Karpas-422 (cell line): ENCODE results near the gene SCYGR3. TPM values are rescaled to one million over a fixed set of nuclear protein-coding genes. Genes with fewer than 3 reads are reported as not detected.

Experiments
- DNase-seq: peaks from one replicate; pipeline ENCODE4 v3.0.0-alpha.2; 2015
- H2AFZ ChIP-seq: fragments of 200-600 bp; sonication (generic); 2 replicates; pipeline ENCODE4 v1.6.1; 2014; ENCODE audit warnings: antibody characterized with exemption, low read length, mixed read lengths
- H3K27ac ChIP-seq: fragments of 200-600 bp; sonication (generic); 2 replicates; pipeline ENCODE4 v1.5.1; 2014; ENCODE audit warnings: mild to moderate bottlenecking, low read length, moderate library complexity
- H3K27me3 ChIP-seq: fragments of 200-600 bp; sonication (generic); 2 replicates; pipeline ENCODE4 v1.6.1; 2014; ENCODE audit warnings: low read length, mixed read lengths
- H3K36me3 ChIP-seq: fragments of 200-600 bp; sonication (generic); 2 replicates; pipeline ENCODE4 v1.6.1; 2014; ENCODE audit warnings: low read length, mixed read lengths; ENCODE audit not compliant: insufficient read depth
- H3K4me1 ChIP-seq: fragments of 200-600 bp; sonication (generic); 2 replicates; pipeline ENCODE4 v1.6.1; 2014; ENCODE audit warnings: mild to moderate bottlenecking, low read length, mixed read lengths
- H3K4me2 ChIP-seq: fragments of 200-600 bp; sonication (generic); 2 replicates; pipeline ENCODE4 v1.6.1; 2014; ENCODE audit warnings: low read length, low read depth, mild to moderate bottlenecking; ENCODE audit not compliant: poor library complexity, severe bottlenecking
- H3K4me3 ChIP-seq: fragments of 200-600 bp; sonication (generic); 2 replicates; pipeline ENCODE4 v1.5.1; 2014; ENCODE audit warnings: mild to moderate bottlenecking, antibody characterized with exemption, low read length, mixed read lengths
- H3K79me2 ChIP-seq: fragments of 200-600 bp; sonication (generic); 2 replicates; pipeline ENCODE4 v1.6.1; 2014; ENCODE audit warnings: mild to moderate bottlenecking, low read length, mixed read lengths
- H3K9ac ChIP-seq: fragments of 200-600 bp; sonication (generic); 2 replicates; pipeline ENCODE4 v1.6.0; 2014; ENCODE audit warnings: low read length
- H3K9me2 ChIP-seq: fragments of 200-600 bp; sonication (generic), shearing (Covaris generic); replicated peaks from 2 replicates; pipeline ENCODE4 v1.6.0; 2014; ENCODE audit warnings: mild to moderate bottlenecking, low read length, moderate library complexity; ENCODE audit not compliant: insufficient read depth
- H3K9me3 ChIP-seq: fragments of 300-700, 200-600 bp; sonication (generic); 2 replicates; pipeline ENCODE4 v1.6.1; 2014; ENCODE audit warnings: low read length, mixed read lengths
- H4K20me1 ChIP-seq: fragments of 200-600 bp; sonication (generic); 2 replicates; pipeline ENCODE4 v1.6.1; 2014; ENCODE audit warnings: mild to moderate bottlenecking, antibody characterized with exemption, low read length, low read depth; ENCODE audit not compliant: insufficient read depth
- total RNA-seq: library from RNA; depleted of rRNA; stranded (reverse); fragments of >200 nt; shearing (Covaris generic); gene quantifications from 2 replicates; pipeline ENCODE4 v1.2.3, GENCODE V29; 2014; ENCODE audit warnings: low replicate concordance

Gene SCYGR3
- total RNA-seq, 1 experiment from 2014 or later: not detected

- Histone ChIP-seq H3K27ac (no peak overlapping the region), H3K27me3 (no peaks in the 10 kb centered on the region), H3K36me3 (no peaks in the 10 kb centered on the region), H3K4me2 (no peak overlapping the region), H3K79me2 (no peaks in the 10 kb centered on the region), H3K4me1 (no peaks in the 10 kb centered on the region), H3K9ac (no peak overlapping the region), H3K9me2 (no peaks in the 10 kb centered on the region), H3K9me3 (no peaks in the 10 kb centered on the region), H3K4me3 (no peak overlapping the region), H2AFZ (no peak overlapping the region), H4K20me1 (no peaks in the 10 kb centered on the region)
- no peak for DNase-seq
Measured at GRCh38 chr2:227642656-227643055, 28.0 kb upstream of the SCYGR3 start.

GRCh38 chr2:227634201-227634600 lies 19.6 kb upstream of the SCYGR3 start:
- DNase-seq: no peak
- Histone ChIP-seq H2AFZ (no peak overlapping the region), H3K4me2 (no peak overlapping the region), H3K9me2 (no peaks in the 10 kb centered on the region), H3K9me3 (no peaks in the 10 kb centered on the region), H3K36me3 (no peaks in the 10 kb centered on the region), H3K27ac (no peak overlapping the region), H3K4me3 (no peak overlapping the region), H4K20me1 (no peaks in the 10 kb centered on the region), H3K9ac (no peak overlapping the region), H3K4me1 (no peaks in the 10 kb centered on the region), H3K79me2 (no peaks in the 10 kb centered on the region), H3K27me3 (no peaks in the 10 kb centered on the region)

GRCh38 chr2:227632827-227633226 lies 18.2 kb upstream of the SCYGR3 start:
- no peaks in the 10 kb centered on the region for H3K36me3 ChIP-seq
- no peaks in the 10 kb centered on the region for H3K27me3 ChIP-seq
- no peak overlapping the region for H3K4me3 ChIP-seq
- H3K4me1 ChIP-seq: no peaks in the 10 kb centered on the region
- no peaks in the 10 kb centered on the region for H3K9me2 ChIP-seq
- H4K20me1 ChIP-seq: no peaks in the 10 kb centered on the region
- no peak overlapping the region for H3K4me2 ChIP-seq
- H3K9ac ChIP-seq: no peak overlapping the region
- H3K27ac ChIP-seq: no peak overlapping the region
- H3K9me3 ChIP-seq: no peaks in the 10 kb centered on the region
- no peak overlapping the region for H2AFZ ChIP-seq
- no peaks in the 10 kb centered on the region for H3K79me2 ChIP-seq
- no peak for DNase-seq

- Histone ChIP-seq H3K4me2 (no peak overlapping the region), H3K9me2 (no peaks in the 10 kb centered on the region), H3K4me1 (no peaks in the 10 kb centered on the region), H3K9ac (no peak overlapping the region), H3K4me3 (no peak overlapping the region), H2AFZ (no peak overlapping the region), H3K27ac (no peak overlapping the region), H3K9me3 (no peaks in the 10 kb centered on the region), H3K79me2 (no peaks in the 10 kb centered on the region), H3K27me3 (no peaks in the 10 kb centered on the region), H3K36me3 (no peaks in the 10 kb centered on the region), H4K20me1 (no peaks in the 10 kb centered on the region)
- DNase-seq: no peak
Measured at GRCh38 chr2:227630322-227630721, 15.7 kb upstream of the SCYGR3 start.

- H3K9ac ChIP-seq: no peak overlapping the region
- H3K9me2 ChIP-seq: no peaks in the 10 kb centered on the region
- H3K4me3 ChIP-seq: no peak overlapping the region
- H4K20me1 ChIP-seq: no peaks in the 10 kb centered on the region
- H3K36me3 ChIP-seq: no peaks in the 10 kb centered on the region
- no peaks in the 10 kb centered on the region for H3K4me1 ChIP-seq
- no peak overlapping the region for H3K27ac ChIP-seq
- H2AFZ ChIP-seq: no peak overlapping the region
- DNase-seq: no peak
- no peaks in the 10 kb centered on the region for H3K9me3 ChIP-seq
- H3K4me2 ChIP-seq: no peak overlapping the region
- H3K79me2 ChIP-seq: no peaks in the 10 kb centered on the region
- no peaks in the 10 kb centered on the region for H3K27me3 ChIP-seq
Measured at GRCh38 chr2:227629435-227629834, 14.8 kb upstream of the SCYGR3 start.

- no peaks in the 10 kb centered on the region for H3K9me3 ChIP-seq
- no peak overlapping the region for H3K27ac ChIP-seq
- no peaks in the 10 kb centered on the region for H3K9me2 ChIP-seq
- no peaks in the 10 kb centered on the region for H3K79me2 ChIP-seq
- no peaks in the 10 kb centered on the region for H4K20me1 ChIP-seq
- H3K4me1 ChIP-seq: no peaks in the 10 kb centered on the region
- H3K4me2 ChIP-seq: no peak overlapping the region
- DNase-seq: no peak
- H3K36me3 ChIP-seq: no peaks in the 10 kb centered on the region
- no peaks in the 10 kb centered on the region for H3K27me3 ChIP-seq
- no peak overlapping the region for H2AFZ ChIP-seq
- no peak overlapping the region for H3K4me3 ChIP-seq
- H3K9ac ChIP-seq: no peak overlapping the region
Measured at GRCh38 chr2:227627769-227628168, 13.1 kb upstream of the SCYGR3 start.

- Histone ChIP-seq H3K4me1 (no peaks in the 10 kb centered on the region), H3K4me3 (no peak overlapping the region), H3K9me2 (no peaks in the 10 kb centered on the region)
Measured at GRCh38 chr2:227626580-227627151, 12.0 kb upstream of the SCYGR3 start.

GRCh38 chr2:227625420-227625819 lies 10.8 kb upstream of the SCYGR3 start:
- Histone ChIP-seq H3K79me2 (no peaks in the 10 kb centered on the region), H3K4me2 (no peak overlapping the region), H3K27ac (no peak overlapping the region)

More at GRCh38 chr2:227626580-227627151, 12.0 kb upstream of the SCYGR3 start:
- Histone ChIP-seq H3K9me3 (no peaks in the 10 kb centered on the region), H3K36me3 (no peaks in the 10 kb centered on the region), H3K4me2 (no peak overlapping the region), H3K27me3 (no peaks in the 10 kb centered on the region), H2AFZ (no peak overlapping the region), H3K79me2 (no peaks in the 10 kb centered on the region), H4K20me1 (no peaks in the 10 kb centered on the region), H3K9ac (no peak overlapping the region), H3K27ac (no peak overlapping the region)
- no peak for DNase-seq

GRCh38 chr2:227623226-227623625 lies 8.6 kb upstream of the SCYGR3 start:
- Histone ChIP-seq H3K27me3 (no peaks in the 10 kb centered on the region), H3K9me3 (no peaks in the 10 kb centered on the region), H3K9ac (no peak overlapping the region), H3K4me2 (no peak overlapping the region), H3K79me2 (no peaks in the 10 kb centered on the region), H3K4me1 (no peaks in the 10 kb centered on the region), H3K36me3 (no peaks in the 10 kb centered on the region), H2AFZ (no peak overlapping the region), H4K20me1 (no peaks in the 10 kb centered on the region), H3K27ac (no peak overlapping the region), H3K9me2 (no peaks in the 10 kb centered on the region), H3K4me3 (no peak overlapping the region)
- no peak for DNase-seq

More at GRCh38 chr2:227625420-227625819, 10.8 kb upstream of the SCYGR3 start:
- DNase-seq: no peak
- no peaks in the 10 kb centered on the region for H3K9me2 ChIP-seq
- no peaks in the 10 kb centered on the region for H3K4me1 ChIP-seq
- no peaks in the 10 kb centered on the region for H4K20me1 ChIP-seq
- H3K4me3 ChIP-seq: no peak overlapping the region
- no peak overlapping the region for H2AFZ ChIP-seq
- no peaks in the 10 kb centered on the region for H3K36me3 ChIP-seq
- no peaks in the 10 kb centered on the region for H3K27me3 ChIP-seq
- H3K9ac ChIP-seq: no peak overlapping the region
- H3K9me3 ChIP-seq: no peaks in the 10 kb centered on the region
